ENCODE results near the gene TMEM150C.
"Not testable (repeated sequence)": the region's sequence is repeated elsewhere in the genome, so short reads cannot be mapped to it uniquely, and the experiment has no call there.

Gene TMEM150C

GRCh38 chr4:82493721-82494425 is 67.9 kb downstream of the TMEM150C start:
- H3K36me3 Mint-ChIP-seq (ENCODE audit: insufficient read depth), result peaks cover 2% of the 10 kb centered on the region
- DNase-seq, result no peak
- no peak overlapping the region for H3K4me3 Mint-ChIP-seq
- H3K27me3 Mint-ChIP-seq, result peaks cover 0 to 4% of the 10 kb centered on the region in 2 donors
- no peak for ATAC-seq (replicated peaks)
- no peaks in the 10 kb centered on the region for H3K4me1 Mint-ChIP-seq (ENCODE audit: low read depth in 2 of 2)
- H3K9me3 Mint-ChIP-seq, result no peaks in the 10 kb centered on the region
- peak overlapping the region in 1 of 2 donors; percentile 42 for H3K27ac Mint-ChIP-seq

- Mint-ChIP-seq H3K36me3 (ENCODE audit: insufficient read depth) (peaks cover 2% of the 10 kb centered on the region), H3K27me3 (peaks cover 0 to 4% of the 10 kb centered on the region in 2 donors), H3K9me3 (no peaks in the 10 kb centered on the region), H3K4me3 (no peak overlapping the region), H3K4me1 (ENCODE audit: low read depth in 2 of 2) (no peaks in the 10 kb centered on the region), H3K27ac (no peak overlapping the region)
- no peak for DNase-seq
- ATAC-seq (replicated peaks), result no peak
Measured at GRCh38 chr4:82491251-82491960, 70.4 kb downstream of the TMEM150C start.

GRCh38 chr4:82489987-82490386 is 71.8 kb downstream of the TMEM150C start:
- H3K4me3 Mint-ChIP-seq, result no peak overlapping the region

GRCh38 chr4:82489076-82489475 is 72.7 kb downstream of the TMEM150C start:
- no peak overlapping the region for H3K27ac Mint-ChIP-seq
- no peaks in the 10 kb centered on the region for H3K36me3 Mint-ChIP-seq (ENCODE audit: insufficient read depth)
- ATAC-seq (replicated peaks) (no peak), DNase-seq (no peak)
- no peaks in the 10 kb centered on the region for H3K9me3 Mint-ChIP-seq
- H3K4me3 Mint-ChIP-seq, result no peak overlapping the region
- H3K27me3 Mint-ChIP-seq, result no peaks in the 10 kb centered on the region
- H3K4me1 Mint-ChIP-seq (ENCODE audit: low read depth in 2 of 2), result no peaks in the 10 kb centered on the region

More at GRCh38 chr4:82489987-82490386, 71.8 kb downstream of the TMEM150C start:
- Mint-ChIP-seq H3K36me3 (ENCODE audit: insufficient read depth) (peaks cover 2% of the 10 kb centered on the region), H3K27me3 (no peaks in the 10 kb centered on the region), H3K9me3 (no peaks in the 10 kb centered on the region), H3K4me1 (ENCODE audit: low read depth in 2 of 2) (no peaks in the 10 kb centered on the region), H3K27ac (no peak overlapping the region)
- ATAC-seq (replicated peaks) (no peak), DNase-seq (no peak)

- DNase-seq (no peak), ATAC-seq (replicated peaks) (no peak)
- Mint-ChIP-seq H3K9me3 (no peaks in the 10 kb centered on the region), H3K4me3 (no peak overlapping the region), H3K36me3 (ENCODE audit: insufficient read depth) (peaks cover 2% of the 10 kb centered on the region), H3K4me1 (ENCODE audit: low read depth in 2 of 2) (no peaks in the 10 kb centered on the region), H3K27ac (no peak overlapping the region), H3K27me3 (no peaks in the 10 kb centered on the region)
Measured at GRCh38 chr4:82484996-82485783, 76.6 kb downstream of the TMEM150C start.

- DNase-seq (no peak), ATAC-seq (replicated peaks) (no peak)
- H3K9me3 Mint-ChIP-seq, result no peaks in the 10 kb centered on the region
- no peak overlapping the region for H3K27ac Mint-ChIP-seq
- H3K27me3 Mint-ChIP-seq, result no peaks in the 10 kb centered on the region
- peaks cover 2% of the 10 kb centered on the region for H3K36me3 Mint-ChIP-seq (ENCODE audit: insufficient read depth)
- H3K4me1 Mint-ChIP-seq (ENCODE audit: low read depth in 2 of 2), result no peaks in the 10 kb centered on the region
- H3K4me3 Mint-ChIP-seq, result no peak overlapping the region
Measured at GRCh38 chr4:82482387-82482786, 79.4 kb downstream of the TMEM150C start.

- Mint-ChIP-seq H3K9me3 (no peaks in the 10 kb centered on the region), H3K4me3 (no peak overlapping the region), H3K36me3 (ENCODE audit: insufficient read depth) (peaks cover 6% of the 10 kb centered on the region), H3K27ac (no peak overlapping the region), H3K27me3 (no peaks in the 10 kb centered on the region), H3K4me1 (ENCODE audit: low read depth in 2 of 2) (no peaks in the 10 kb centered on the region)
- ATAC-seq (replicated peaks) (no peak), DNase-seq (no peak)
Measured at GRCh38 chr4:82481506-82481840, 80.3 kb downstream of the TMEM150C start.

GRCh38 chr4:82480771-82481505 is 80.8 kb downstream of the TMEM150C start:
- Mint-ChIP-seq H3K27ac (no peak overlapping the region), H3K9me3 (no peaks in the 10 kb centered on the region), H3K4me1 (ENCODE audit: low read depth in 2 of 2) (no peaks in the 10 kb centered on the region), H3K36me3 (ENCODE audit: insufficient read depth) (peaks cover 6% of the 10 kb centered on the region), H3K4me3 (no peak overlapping the region), H3K27me3 (no peaks in the 10 kb centered on the region)
- ATAC-seq (replicated peaks) (no peak), DNase-seq (no peak)

GRCh38 chr4:82479562-82479961 is 82.2 kb downstream of the TMEM150C start:
- DNase-seq (no peak), ATAC-seq (replicated peaks) (no peak)
- no peak overlapping the region for H3K4me3 Mint-ChIP-seq
- H3K9me3 Mint-ChIP-seq, result no peaks in the 10 kb centered on the region
- peaks cover 6% of the 10 kb centered on the region for H3K36me3 Mint-ChIP-seq (ENCODE audit: insufficient read depth)
- H3K27ac Mint-ChIP-seq, result no peak overlapping the region
- H3K27me3 Mint-ChIP-seq, result no peaks in the 10 kb centered on the region
- no peaks in the 10 kb centered on the region for H3K4me1 Mint-ChIP-seq (ENCODE audit: low read depth in 2 of 2)

GRCh38 chr4:82477469-82477868 is 84.3 kb downstream of the TMEM150C start:
- H3K4me1 Mint-ChIP-seq (ENCODE audit: low read depth in 2 of 2); H3K27me3 Mint-ChIP-seq; H3K4me3 Mint-ChIP-seq; H3K9me3 Mint-ChIP-seq; DNase-seq; ATAC-seq (replicated peaks); H3K36me3 Mint-ChIP-seq (ENCODE audit: insufficient read depth); H3K27ac Mint-ChIP-seq: not testable (repeated sequence)

- H3K4me3 Mint-ChIP-seq; H3K27ac Mint-ChIP-seq; H3K9me3 Mint-ChIP-seq; ATAC-seq (replicated peaks); H3K4me1 Mint-ChIP-seq (ENCODE audit: low read depth in 2 of 2); H3K27me3 Mint-ChIP-seq; DNase-seq; H3K36me3 Mint-ChIP-seq (ENCODE audit: insufficient read depth): not testable (repeated sequence)
Measured at GRCh38 chr4:82475931-82476330, 85.9 kb downstream of the TMEM150C start.

GRCh38 chr4:82473621-82474164 is 88.1 kb downstream of the TMEM150C start:
- Mint-ChIP-seq H3K4me3 (no peak overlapping the region), H3K4me1 (ENCODE audit: low read depth in 2 of 2) (no peaks in the 10 kb centered on the region), H3K27ac (peak overlapping the region in 1 of 2 donors; percentile 11), H3K27me3 (no peaks in the 10 kb centered on the region), H3K36me3 (ENCODE audit: insufficient read depth) (peaks cover 7% of the 10 kb centered on the region), H3K9me3 (no peaks in the 10 kb centered on the region)
- ATAC-seq (replicated peaks) (no peak), DNase-seq (no peak)

- not testable (repeated sequence) for H3K27me3 Mint-ChIP-seq; H3K36me3 Mint-ChIP-seq (ENCODE audit: insufficient read depth); DNase-seq; H3K4me1 Mint-ChIP-seq (ENCODE audit: low read depth in 2 of 2); H3K9me3 Mint-ChIP-seq; ATAC-seq (replicated peaks); H3K4me3 Mint-ChIP-seq
- H3K27ac Mint-ChIP-seq, result peak overlapping the region in 1 of 2 donors; percentile 11
Measured at GRCh38 chr4:82473080-82473479, 88.7 kb downstream of the TMEM150C start.

Measured in effector memory CD8-positive, alpha-beta T cell (primary cell).